ENCODE measurements around the gene ALB.

The ALB gene

DNA sequence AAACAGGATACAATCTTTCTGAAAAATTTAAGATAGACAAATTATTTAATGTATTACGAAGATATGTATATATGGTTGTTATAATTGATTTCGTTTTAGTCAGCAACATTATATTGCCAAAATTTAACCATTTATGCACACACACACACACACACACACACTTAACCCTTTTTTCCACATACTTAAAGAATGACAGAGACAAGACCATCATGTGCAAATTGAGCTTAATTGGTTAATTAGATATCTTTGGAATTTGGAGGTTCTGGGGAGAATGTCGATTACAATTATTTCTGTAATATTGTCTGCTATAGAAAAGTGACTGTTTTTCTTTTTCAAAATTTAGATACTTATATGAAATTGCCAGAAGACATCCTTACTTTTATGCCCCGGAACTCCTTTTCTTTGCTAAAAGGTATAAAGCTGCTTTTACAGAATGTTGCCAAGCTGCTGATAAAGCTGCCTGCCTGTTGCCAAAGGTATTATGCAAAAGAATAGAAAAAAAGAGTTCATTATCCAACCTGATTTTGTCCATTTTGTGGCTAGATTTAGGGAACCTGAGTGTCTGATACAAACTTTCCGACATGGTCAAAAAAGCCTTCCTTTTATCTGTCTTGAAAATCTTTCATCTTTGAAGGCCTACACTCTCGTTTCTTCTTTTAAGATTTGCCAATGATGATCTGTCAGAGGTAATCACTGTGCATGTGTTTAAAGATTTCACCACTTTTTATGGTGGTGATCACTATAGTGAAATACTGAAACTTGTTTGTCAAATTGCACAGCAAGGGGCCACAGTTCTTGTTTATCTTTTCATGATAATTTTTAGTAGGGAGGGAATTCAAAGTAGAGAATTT, 5.2 kb downstream of the ALB start:
- no peak for DNase-seq

DNA sequence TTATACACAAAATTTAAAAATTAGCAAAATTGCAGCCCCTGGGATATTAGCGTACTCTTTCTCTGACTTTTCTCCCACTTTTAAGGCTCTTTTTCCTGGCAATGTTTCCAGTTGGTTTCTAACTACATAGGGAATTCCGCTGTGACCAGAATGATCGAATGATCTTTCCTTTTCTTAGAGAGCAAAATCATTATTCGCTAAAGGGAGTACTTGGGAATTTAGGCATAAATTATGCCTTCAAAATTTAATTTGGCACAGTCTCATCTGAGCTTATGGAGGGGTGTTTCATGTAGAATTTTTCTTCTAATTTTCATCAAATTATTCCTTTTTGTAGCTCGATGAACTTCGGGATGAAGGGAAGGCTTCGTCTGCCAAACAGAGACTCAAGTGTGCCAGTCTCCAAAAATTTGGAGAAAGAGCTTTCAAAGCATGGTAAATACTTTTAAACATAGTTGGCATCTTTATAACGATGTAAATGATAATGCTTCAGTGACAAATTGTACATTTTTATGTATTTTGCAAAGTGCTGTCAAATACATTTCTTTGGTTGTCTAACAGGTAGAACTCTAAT, 6.0 kb downstream of the ALB start:
- no peak for DNase-seq

DNA sequence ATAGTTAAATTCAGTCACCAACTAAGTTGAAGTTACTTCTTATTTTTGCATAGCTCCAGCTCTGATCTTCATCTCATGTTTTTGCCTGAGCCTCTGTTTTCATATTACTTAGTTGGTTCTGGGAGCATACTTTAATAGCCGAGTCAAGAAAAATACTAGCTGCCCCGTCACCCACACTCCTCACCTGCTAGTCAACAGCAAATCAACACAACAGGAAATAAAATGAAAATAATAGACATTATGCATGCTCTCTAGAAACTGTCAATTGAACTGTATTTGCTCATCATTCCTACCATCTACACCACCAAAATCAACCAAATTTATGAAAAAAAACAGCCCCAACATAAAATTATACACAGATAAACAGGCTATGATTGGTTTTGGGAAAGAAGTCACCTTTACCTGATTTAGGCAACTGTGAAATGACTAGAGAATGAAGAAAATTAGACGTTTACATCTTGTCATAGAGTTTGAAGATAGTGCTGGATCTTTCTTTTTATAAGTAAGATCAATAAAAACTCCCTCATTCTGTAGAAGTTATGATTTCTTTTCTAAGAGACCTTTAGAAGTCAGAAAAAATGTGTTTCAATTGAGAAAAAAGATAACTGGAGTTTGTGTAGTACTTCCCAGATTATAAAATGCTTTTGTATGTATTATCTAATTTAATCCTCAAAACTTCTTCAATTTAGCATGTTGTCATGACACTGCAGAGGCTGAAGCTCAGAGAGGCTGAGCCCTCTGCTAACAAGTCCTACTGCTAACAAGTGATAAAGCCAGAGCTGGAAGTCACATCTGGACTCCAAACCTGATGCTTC, 7.0 kb downstream of the ALB start:
- no peak for DNase-seq

DNA sequence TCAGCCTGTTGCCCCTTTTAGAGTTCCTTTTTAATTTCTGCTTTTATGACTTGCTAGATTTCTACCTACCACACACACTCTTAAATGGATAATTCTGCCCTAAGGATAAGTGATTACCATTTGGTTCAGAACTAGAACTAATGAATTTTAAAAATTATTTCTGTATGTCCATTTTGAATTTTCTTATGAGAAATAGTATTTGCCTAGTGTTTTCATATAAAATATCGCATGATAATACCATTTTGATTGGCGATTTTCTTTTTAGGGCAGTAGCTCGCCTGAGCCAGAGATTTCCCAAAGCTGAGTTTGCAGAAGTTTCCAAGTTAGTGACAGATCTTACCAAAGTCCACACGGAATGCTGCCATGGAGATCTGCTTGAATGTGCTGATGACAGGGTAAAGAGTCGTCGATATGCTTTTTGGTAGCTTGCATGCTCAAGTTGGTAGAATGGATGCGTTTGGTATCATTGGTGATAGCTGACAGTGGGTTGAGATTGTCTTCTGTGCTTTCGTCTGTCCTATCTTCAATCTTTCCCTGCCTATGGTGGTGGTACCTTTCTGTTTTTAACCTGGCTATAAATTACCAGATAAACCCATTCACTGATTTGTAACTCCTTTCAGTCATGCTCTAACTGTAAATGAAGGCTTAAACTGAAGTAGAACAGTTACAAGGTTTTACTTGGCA, 7.8 kb downstream of the ALB start:
- no peak for DNase-seq

DNA sequence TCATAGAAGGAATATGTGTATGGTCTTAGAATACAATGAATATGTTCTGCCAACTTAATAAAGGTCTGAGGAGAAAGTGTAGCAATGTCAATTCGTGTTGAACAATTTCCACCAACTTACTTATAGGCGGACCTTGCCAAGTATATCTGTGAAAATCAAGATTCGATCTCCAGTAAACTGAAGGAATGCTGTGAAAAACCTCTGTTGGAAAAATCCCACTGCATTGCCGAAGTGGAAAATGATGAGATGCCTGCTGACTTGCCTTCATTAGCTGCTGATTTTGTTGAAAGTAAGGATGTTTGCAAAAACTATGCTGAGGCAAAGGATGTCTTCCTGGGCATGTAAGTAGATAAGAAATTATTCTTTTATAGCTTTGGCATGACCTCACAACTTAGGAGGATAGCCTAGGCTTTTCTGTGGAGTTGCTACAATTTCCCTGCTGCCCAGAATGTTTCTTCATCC, 9.2 kb downstream of the ALB start:
- DNase-seq = no peak

DNA sequence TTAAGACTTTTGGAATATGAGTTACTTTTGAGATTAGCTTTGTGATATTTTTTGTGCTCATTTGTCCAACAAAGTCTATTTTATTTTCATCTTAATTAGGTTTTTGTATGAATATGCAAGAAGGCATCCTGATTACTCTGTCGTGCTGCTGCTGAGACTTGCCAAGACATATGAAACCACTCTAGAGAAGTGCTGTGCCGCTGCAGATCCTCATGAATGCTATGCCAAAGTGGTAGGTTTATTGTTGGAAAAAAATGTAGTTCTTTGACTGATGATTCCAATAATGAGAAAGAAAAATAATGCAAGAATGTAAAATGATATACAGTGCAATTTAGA, 10.8 kb downstream of the ALB start:
- DNase-seq = no peak

DNA sequence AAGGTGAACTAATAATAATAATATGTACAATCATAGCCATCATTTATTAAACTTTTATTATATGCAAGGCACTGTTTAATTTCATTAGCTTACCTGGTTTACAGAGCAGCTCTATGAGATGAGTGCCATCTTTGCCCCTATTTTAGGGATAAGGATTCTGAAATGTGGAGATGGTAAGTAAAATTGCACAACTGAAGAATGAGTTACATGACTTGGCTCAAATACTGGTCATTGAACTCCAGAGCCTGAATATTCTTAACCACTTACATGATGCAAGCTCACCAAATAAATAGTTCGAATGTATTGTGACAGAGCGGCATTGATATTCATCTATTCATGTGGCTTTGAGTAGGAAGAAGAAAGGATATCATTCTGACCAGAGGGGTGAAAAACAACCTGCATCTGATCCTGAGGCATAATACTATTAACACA, 11.7 kb downstream of the ALB start:
- DNase-seq = no peak

DNA sequence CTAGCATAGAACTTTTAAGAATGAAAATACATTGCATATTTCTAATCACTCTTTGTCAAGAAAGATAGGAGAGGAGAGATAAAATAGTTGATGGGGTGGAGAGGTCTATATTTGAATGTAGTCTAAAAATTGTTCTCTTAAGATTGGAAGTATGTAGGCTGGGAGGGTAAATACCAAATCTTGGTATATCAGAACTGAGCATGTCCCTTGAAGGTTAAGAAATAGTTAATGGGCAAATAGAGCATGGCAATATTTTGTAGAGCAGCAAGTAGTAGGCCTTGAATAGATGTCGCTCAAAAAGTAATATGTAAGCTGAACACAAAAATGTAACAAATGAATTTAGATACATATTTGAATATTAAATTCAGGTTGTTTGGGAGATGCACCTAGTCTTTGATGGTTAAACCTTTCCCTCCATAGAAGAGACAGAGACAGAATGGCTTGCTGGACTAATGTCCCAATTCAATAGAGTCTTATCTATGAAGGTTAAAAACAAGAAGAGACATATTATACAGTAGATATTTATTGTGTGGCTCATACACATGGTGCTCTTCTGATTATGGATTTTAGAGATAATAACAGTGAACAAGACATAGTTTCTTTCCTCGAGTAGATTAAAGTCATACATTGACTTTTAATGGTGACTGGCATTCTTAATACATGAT, 12.5 kb downstream of the ALB start:
- DNase-seq = no peak

DNA sequence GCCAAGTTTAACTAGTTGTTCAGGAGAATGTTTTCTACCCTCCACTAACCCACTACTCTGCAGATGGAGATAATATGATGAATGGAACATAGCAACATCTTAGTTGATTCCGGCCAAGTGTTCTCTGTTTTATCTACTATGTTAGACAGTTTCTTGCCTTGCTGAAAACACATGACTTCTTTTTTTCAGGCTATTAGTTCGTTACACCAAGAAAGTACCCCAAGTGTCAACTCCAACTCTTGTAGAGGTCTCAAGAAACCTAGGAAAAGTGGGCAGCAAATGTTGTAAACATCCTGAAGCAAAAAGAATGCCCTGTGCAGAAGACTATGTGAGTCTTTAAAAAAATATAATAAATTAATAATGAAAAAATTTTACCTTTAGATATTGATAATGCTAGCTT, 13.3 kb downstream of the ALB start:
- no peak for DNase-seq

DNA sequence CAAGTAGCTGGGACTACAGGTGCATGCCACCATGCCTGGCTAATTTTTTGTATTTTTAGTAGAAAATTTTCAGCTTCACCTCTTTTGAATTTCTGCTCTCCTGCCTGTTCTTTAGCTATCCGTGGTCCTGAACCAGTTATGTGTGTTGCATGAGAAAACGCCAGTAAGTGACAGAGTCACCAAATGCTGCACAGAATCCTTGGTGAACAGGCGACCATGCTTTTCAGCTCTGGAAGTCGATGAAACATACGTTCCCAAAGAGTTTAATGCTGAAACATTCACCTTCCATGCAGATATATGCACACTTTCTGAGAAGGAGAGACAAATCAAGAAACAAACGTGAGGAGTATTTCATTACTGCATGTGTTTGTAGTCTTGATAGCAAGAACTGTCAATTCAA, 13.9 kb downstream of the ALB start:
- DNase-seq = no peak

DNA sequence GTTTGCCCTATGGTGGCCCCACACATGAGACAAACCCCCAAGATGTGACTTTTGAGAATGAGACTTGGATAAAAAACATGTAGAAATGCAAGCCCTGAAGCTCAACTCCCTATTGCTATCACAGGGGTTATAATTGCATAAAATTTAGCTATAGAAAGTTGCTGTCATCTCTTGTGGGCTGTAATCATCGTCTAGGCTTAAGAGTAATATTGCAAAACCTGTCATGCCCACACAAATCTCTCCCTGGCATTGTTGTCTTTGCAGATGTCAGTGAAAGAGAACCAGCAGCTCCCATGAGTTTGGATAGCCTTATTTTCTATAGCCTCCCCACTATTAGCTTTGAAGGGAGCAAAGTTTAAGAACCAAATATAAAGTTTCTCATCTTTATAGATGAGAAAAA, 14.6 kb downstream of the ALB start:
- no peak for DNase-seq

DNA sequence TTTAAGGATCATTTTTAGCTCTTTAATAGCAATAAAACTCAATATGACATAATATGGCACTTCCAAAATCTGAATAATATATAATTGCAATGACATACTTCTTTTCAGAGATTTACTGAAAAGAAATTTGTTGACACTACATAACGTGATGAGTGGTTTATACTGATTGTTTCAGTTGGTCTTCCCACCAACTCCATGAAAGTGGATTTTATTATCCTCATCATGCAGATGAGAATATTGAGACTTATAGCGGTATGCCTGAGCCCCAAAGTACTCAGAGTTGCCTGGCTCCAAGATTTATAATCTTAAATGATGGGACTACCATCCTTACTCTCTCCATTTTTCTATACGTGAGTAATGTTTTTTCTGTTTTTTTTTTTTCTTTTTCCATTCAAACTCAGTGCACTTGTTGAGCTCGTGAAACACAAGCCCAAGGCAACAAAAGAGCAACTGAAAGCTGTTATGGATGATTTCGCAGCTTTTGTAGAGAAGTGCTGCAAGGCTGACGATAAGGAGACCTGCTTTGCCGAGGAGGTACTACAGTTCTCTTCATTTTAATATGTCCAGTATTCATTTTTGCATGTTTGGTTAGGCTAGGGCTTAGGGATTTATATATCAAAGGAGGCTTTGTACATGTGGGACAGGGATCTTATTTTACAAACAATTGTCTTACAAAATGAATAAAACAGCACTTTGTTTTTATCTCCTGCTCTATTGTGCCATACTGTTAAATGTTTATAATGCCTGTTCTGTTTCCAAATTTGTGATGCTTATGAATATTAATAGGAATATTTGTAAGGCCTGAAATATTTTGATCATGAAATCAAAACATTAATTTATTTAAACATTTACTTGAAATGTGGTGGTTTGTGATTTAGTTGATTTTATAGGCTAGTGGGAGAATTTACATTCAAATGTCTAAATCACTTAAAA, 15.3 kb downstream of the ALB start:
- DNase-seq = no peak

DNA sequence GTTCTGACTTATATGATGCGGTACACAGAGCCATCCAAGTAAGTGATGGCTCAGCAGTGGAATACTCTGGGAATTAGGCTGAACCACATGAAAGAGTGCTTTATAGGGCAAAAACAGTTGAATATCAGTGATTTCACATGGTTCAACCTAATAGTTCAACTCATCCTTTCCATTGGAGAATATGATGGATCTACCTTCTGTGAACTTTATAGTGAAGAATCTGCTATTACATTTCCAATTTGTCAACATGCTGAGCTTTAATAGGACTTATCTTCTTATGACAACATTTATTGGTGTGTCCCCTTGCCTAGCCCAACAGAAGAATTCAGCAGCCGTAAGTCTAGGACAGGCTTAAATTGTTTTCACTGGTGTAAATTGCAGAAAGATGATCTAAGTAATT, 16.5 kb downstream of the ALB start:
- no peak for DNase-seq

DNA sequence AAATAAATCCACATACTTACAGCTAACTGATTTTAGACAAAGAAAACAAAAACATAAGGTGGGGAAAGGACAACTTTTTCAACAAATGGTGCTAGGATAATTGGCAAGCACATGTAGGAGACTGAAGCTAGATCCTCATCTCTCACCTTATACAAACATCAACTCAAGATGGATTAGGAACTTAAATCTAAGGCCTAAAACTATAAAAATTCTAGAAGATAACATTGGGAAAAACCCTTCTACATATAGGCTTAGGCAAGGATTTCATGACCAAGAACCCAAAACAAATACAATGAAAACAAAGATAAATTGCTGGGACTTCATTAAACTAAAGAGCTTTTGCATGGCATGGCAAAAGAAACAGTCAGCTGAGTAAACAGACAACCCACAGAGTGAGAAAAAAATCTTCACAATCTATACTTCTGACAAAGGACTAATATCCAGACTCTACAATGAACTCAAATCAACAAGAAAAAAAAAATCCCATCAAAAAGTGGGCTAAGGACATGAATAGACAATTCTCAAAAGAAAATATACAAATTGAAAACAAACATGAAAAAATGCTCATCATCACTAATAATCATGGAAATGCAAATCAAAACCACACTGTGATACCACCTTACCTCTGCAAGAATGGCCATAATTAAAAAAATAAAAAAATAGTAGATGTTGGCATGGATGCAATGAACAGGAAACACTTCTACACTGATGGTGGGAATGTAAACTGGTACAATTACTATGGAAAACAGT, 17.8 kb downstream of the ALB start:
- DNase-seq = no peak

DNA sequence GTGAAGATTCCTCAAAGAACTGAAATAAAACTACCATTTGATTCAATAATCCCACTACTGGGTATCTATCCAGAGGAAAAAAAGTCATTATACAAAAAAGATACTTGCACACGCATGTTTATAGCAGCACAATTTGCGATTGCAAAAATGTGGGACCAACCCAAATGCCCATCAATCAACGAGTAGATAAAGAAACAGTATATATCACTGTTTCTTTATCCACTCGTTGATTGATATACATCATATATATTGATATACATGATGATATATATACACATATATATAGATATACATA, 18.3 kb downstream of the ALB start:
- no peak for DNase-seq

DNA sequence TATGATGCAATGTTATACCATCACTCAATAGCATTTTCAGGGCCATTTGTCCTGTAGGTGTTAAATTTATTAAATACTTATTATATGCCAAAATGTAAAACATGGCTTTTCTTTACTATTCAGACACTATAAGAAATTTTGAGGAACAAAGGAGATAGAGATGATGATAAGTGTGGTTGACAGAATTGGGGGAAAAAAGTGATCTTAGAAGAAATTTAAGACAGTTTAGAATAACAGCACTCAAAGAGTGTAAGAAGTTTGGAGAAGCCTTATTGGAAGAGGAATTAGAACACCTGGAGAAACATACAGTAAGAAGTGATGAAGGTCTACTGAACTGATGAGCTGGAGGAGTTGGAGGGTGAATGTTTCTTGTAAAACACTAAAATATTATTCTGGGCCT, 19.1 kb downstream of the ALB start:
- DNase-seq = no peak

DNA sequence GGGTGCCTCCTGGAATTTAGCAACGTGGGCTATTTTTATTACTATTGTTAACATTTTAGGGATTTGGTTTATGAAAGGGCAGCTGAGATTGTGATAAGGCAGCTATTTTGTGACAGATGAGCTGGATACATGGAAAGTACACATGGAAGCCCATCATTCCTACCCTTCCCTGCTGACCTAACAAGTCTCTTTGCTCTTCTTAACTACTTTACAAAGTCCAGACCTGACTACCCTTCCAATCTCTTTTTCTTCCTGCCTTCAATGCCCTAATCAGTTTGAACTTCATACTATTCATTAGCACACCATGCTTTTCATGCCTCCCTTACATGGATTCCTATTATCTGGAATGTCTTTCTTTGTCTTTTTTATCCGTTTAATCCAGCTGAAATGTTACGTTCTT, 22.6 kb downstream of the ALB start:
- no peak for DNase-seq

DNA sequence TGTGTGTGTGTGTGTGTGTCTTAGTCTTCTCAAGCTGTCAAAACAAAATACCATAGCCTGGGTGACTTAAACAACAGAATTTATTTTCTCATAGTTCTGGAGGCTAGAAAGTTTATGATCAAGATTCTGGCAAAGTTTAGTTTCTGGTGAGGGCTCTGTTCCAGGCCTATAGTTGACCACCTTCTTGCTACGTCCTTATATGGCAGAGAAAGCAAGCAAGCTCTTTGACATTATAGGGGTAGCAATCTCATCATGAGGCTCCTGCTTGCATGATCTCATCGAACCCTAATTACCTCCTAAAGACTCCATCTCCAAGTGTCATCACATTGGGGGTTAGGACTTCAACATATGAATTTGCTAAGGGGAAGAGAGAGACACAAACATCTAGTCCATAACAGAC, 25.0 kb downstream of the ALB start:
- no peak for DNase-seq

DNA sequence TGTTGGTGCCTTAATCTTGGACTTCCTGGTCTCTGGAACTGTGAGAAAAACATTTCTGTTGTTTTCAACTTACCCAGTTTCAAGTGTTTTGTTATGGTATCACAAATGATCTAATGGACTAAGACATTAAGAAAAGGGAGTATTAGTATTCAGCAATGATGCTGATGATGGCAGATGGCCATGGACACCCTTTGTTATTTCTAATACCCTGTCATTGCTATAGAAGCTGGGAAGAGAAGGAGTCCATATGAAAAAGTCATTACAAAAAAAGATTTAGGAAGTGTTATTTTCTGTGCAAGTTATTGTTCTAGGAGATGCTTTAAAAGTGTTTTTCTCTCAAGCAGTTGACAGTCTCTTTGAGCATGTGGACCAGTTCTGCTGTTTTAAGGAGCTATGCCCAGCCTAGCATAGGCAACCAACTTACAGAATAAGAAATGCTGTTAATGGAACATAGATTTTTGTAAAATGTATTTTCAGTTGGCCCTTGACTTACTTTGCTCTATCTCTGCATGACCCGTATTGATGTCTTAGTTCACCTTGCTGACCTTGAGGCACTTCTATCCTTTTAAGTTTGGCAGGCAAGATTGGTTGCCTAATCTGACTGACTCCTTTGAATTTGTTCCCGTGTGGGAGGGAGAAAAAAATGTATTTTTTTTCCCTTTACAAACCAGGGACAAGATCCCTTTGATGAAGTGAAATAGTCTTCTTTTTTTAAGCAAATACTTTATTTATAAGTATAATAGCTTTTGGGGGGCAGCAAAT, 25.9 kb downstream of the ALB start:
- DNase-seq = no peak

DNA sequence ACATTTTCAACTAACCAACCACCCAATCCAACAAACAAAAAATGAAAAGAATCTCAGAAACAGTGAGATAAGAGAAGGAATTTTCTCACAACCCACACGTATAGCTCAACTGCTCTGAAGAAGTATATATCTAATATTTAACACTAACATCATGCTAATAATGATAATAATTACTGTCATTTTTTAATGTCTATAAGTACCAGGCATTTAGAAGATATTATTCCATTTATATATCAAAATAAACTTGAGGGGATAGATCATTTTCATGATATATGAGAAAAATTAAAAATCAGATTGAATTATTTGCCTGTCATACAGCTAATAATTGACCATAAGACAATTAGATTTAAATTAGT, 27.7 kb downstream of the ALB start:
- DNase-seq = no peak

Measured in CD4-positive, alpha-beta T cell treated with Interleukin-4 for 1 hour (primary cell).